Measurements from ENCODE around the gene FGA. TPM values are rescaled to one million over a fixed set of nuclear protein-coding genes. Genes with fewer than 3 reads are reported as not detected.

The FGA gene
- not detected for polyA plus RNA-seq (ENCODE audit: insufficient read length)

GRCh38 chr4:154590329-154591006 lies at the start of gene FGA:
FGA (minus strand) TSS chr4:154590742; CDS start chr4:154590687, 55 bp downstream.
- DNase-seq (ENCODE audit: low read depth): no peak

- no peak for DNase-seq (ENCODE audit: low read depth)
Observed at GRCh38 chr4:154634058-154634457, 43.5 kb upstream of the FGA start.

GRCh38 chr4:154631828-154632227 lies 41.3 kb upstream of the FGA start:
- DNase-seq (ENCODE audit: low read depth): no peak

- no peak for DNase-seq (ENCODE audit: low read depth)
Observed at GRCh38 chr4:154630324-154630723, 39.8 kb upstream of the FGA start.

GRCh38 chr4:154626793-154627484 lies 36.4 kb upstream of the FGA start:
- no peak for DNase-seq (ENCODE audit: low read depth)

GRCh38 chr4:154625971-154626370 lies 35.4 kb upstream of the FGA start:
- DNase-seq (ENCODE audit: low read depth): no peak

GRCh38 chr4:154623995-154624394 lies 33.5 kb upstream of the FGA start:
- no peak for DNase-seq (ENCODE audit: low read depth)

- DNase-seq (ENCODE audit: low read depth): no peak
Observed at GRCh38 chr4:154623436-154623835, 32.9 kb upstream of the FGA start.

- DNase-seq (ENCODE audit: low read depth): peak; percentile 11
Observed at GRCh38 chr4:154622598-154622997, 32.1 kb upstream of the FGA start.

GRCh38 chr4:154620111-154620510 lies 29.6 kb upstream of the FGA start:
- DNase-seq (ENCODE audit: low read depth): no peak

- no peak for DNase-seq (ENCODE audit: low read depth)
Observed at GRCh38 chr4:154618708-154619315, 28.3 kb upstream of the FGA start.

- no peak for DNase-seq (ENCODE audit: low read depth)
Observed at GRCh38 chr4:154617820-154618317, 27.3 kb upstream of the FGA start.

GRCh38 chr4:154616731-154617130 lies 26.2 kb upstream of the FGA start:
- no peak for DNase-seq (ENCODE audit: low read depth)

GRCh38 chr4:154616287-154616686 lies 25.7 kb upstream of the FGA start:
- DNase-seq (ENCODE audit: low read depth): no peak

GRCh38 chr4:154615211-154615610 lies 24.7 kb upstream of the FGA start:
- DNase-seq (ENCODE audit: low read depth): no peak

- DNase-seq (ENCODE audit: low read depth): no peak
Observed at GRCh38 chr4:154614306-154614705, 23.8 kb upstream of the FGA start.

- no peak for DNase-seq (ENCODE audit: low read depth)
Observed at GRCh38 chr4:154612472-154613414, 22.2 kb upstream of the FGA start, which contains the start of gene FGG. FGG (minus strand) TSS chr4:154612656; CDS start chr4:154612609, 47 bp downstream.

- DNase-seq (ENCODE audit: low read depth): no peak
Observed at GRCh38 chr4:154611833-154612232, 21.3 kb upstream of the FGA start.

GRCh38 chr4:154610582-154610981 lies 20.0 kb upstream of the FGA start:
- no peak for DNase-seq (ENCODE audit: low read depth)

GRCh38 chr4:154609532-154609931 lies 19.0 kb upstream of the FGA start:
- no peak for DNase-seq (ENCODE audit: low read depth)

Measured in forelimb muscle (tissue), 1 donor.